Measurements from ENCODE around the gene FAM174C.
A peak's percentile ranks its signal among the peaks of the same experiment; 100 is the strongest.

FAM174C gene

DNA sequence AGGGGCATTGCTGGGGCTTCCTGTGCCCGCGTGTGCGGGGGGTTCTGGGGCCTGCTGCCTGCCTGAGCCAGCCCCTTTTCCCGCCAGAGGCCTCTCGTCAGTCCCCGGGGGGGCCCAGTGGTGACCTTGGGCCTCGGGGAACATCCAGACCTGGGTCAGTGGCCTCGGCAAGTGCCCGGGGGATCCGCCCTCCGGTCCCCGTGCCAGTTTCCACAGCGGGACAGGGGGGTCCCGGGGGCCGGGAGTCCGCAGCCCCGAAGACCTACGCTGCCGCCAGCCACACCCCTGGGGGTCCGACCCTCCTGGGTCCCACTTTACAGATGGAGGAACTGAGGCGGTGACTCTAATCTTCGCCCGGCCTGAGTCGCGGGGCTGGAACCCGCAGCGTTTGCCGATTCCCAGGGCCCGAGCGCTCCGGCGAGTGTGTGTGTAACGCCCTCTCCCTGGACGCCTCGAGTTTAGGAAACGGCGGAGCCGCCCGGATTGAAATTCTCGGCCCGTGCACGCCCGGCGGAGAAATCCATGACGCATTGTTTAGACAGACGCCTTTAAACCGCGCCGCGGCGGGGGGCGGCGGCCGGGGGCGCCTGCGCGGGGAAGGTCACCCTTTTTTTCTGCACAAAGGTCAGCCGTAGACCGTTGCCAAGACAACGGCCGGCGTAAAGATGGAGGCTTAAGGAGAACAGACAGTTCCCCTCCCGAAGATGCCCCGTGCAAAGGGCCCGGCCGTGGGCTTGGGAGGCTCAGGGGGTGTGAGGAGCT, 49.7 kb downstream of the FAM174C start:
- Histone ChIP-seq H4K91ac (ENCODE audit: low read depth, low read length) (no peak overlapping the region), H3K79me1 (ENCODE audit: low read length) (no peaks in the 10 kb centered on the region), H3K27ac (ENCODE audit: low read depth, low read length) (no peak overlapping the region), H3K18ac (ENCODE audit: low read length) (no peak overlapping the region), H2AFZ (ENCODE audit: insufficient read depth, low read length, poor library complexity) (no peak overlapping the region), H3K9me3 (ENCODE audit: insufficient read depth, low read depth, low read length) (no peaks in the 10 kb centered on the region), H3K27me3 (ENCODE audit: insufficient read depth, low read length) (no peaks in the 10 kb centered on the region), H3K36me3 (ENCODE audit: control insufficient read depth in 1 of 2, insufficient read depth in 2 of 2, low read length in 2 of 2) (no peaks in the 10 kb centered on the region), H4K12ac (ENCODE audit: low read depth, low read length) (no peak overlapping the region), H3K9ac (ENCODE audit: low read length) (no peak overlapping the region), H3K4ac (ENCODE audit: low read depth, low read length) (no peak overlapping the region), H3K4me1 (ENCODE audit: control insufficient read depth in 1 of 2, insufficient read depth in 2 of 2, low read length in 2 of 2) (no peaks in the 10 kb centered on the region), H3K14ac (ENCODE audit: low read length) (no peak overlapping the region), H3K4me2 (ENCODE audit: low read length) (no peak overlapping the region), H4K8ac (ENCODE audit: low read depth, low read length) (no peak overlapping the region), H2BK5ac (ENCODE audit: low read depth, low read length, poor library complexity) (no peak overlapping the region), H3K79me2 (ENCODE audit: control insufficient read depth, insufficient read depth, low read length, poor library complexity) (no peaks in the 10 kb centered on the region), H3K4me3 (ENCODE audit: low read depth, low read length) (no peak overlapping the region), H2BK120ac (ENCODE audit: insufficient read depth, low read length, poor library complexity) (no peak overlapping the region), H3K23ac (ENCODE audit: low read length) (no peak overlapping the region), H2BK12ac (ENCODE audit: low read length) (no peak overlapping the region), H2AK5ac (ENCODE audit: low read length) (no peak overlapping the region)
- peak; percentile 51 to 78 for DNase-seq
- no CpG with 5 or more reads among the region's 66 CpGs for WGBS (ENCODE audit: extremely low coverage, insufficient coverage, insufficient read length)

- no peak overlapping the region for H4K12ac ChIP-seq (ENCODE audit: low read depth, low read length)
- H4K91ac ChIP-seq (ENCODE audit: low read depth, low read length), result no peak overlapping the region
- no peaks in the 10 kb centered on the region for H3K4me1 ChIP-seq (ENCODE audit: control insufficient read depth in 1 of 2, insufficient read depth in 2 of 2, low read length in 2 of 2)
- H3K9ac ChIP-seq (ENCODE audit: low read length), result no peak overlapping the region
- WGBS (ENCODE audit: extremely low coverage, insufficient coverage, insufficient read length), result no CpG with 5 or more reads among the region's 38 CpGs
- no peak overlapping the region for H2AFZ ChIP-seq (ENCODE audit: insufficient read depth, low read length, poor library complexity)
- no peak overlapping the region for H3K4me2 ChIP-seq (ENCODE audit: low read length)
- H3K79me1 ChIP-seq (ENCODE audit: low read length), result no peaks in the 10 kb centered on the region
- H3K36me3 ChIP-seq (ENCODE audit: control insufficient read depth in 1 of 2, insufficient read depth in 2 of 2, low read length in 2 of 2), result no peaks in the 10 kb centered on the region
- H3K4ac ChIP-seq (ENCODE audit: low read depth, low read length), result no peak overlapping the region
- no peak overlapping the region for H4K8ac ChIP-seq (ENCODE audit: low read depth, low read length)
- no peak overlapping the region for H3K27ac ChIP-seq (ENCODE audit: low read depth, low read length)
- DNase-seq, result no peak
- H2BK5ac ChIP-seq (ENCODE audit: low read depth, low read length, poor library complexity), result no peak overlapping the region
- no peak overlapping the region for H3K23ac ChIP-seq (ENCODE audit: low read length)
- no peaks in the 10 kb centered on the region for H3K27me3 ChIP-seq (ENCODE audit: insufficient read depth, low read length)
- no peak overlapping the region for H2AK5ac ChIP-seq (ENCODE audit: low read length)
- H3K18ac ChIP-seq (ENCODE audit: low read length), result no peak overlapping the region
- no peak overlapping the region for H3K14ac ChIP-seq (ENCODE audit: low read length)
- H2BK120ac ChIP-seq (ENCODE audit: insufficient read depth, low read length, poor library complexity), result no peak overlapping the region
- H3K4me3 ChIP-seq (ENCODE audit: low read depth, low read length), result no peak overlapping the region
- no peaks in the 10 kb centered on the region for H3K9me3 ChIP-seq (ENCODE audit: insufficient read depth, low read depth, low read length)
- H3K79me2 ChIP-seq (ENCODE audit: control insufficient read depth, insufficient read depth, low read length, poor library complexity), result no peaks in the 10 kb centered on the region
- no peak overlapping the region for H2BK12ac ChIP-seq (ENCODE audit: low read length)
Measured at GRCh38 chr19:1325568-1326294, 50.4 kb downstream of the FAM174C start.

- H3K23ac ChIP-seq (ENCODE audit: low read length), result no peak overlapping the region
- no peak overlapping the region for H3K27ac ChIP-seq (ENCODE audit: low read depth, low read length)
- H3K4me1 ChIP-seq (ENCODE audit: control insufficient read depth in 1 of 2, insufficient read depth in 2 of 2, low read length in 2 of 2), result no peaks in the 10 kb centered on the region
- WGBS (ENCODE audit: extremely low coverage, insufficient coverage, insufficient read length), result no CpG with 5 or more reads among the region's 14 CpGs
- no peak overlapping the region for H3K14ac ChIP-seq (ENCODE audit: low read length)
- no peak for DNase-seq
- H2BK5ac ChIP-seq (ENCODE audit: low read depth, low read length, poor library complexity), result no peak overlapping the region
- no peaks in the 10 kb centered on the region for H3K36me3 ChIP-seq (ENCODE audit: control insufficient read depth in 1 of 2, insufficient read depth in 2 of 2, low read length in 2 of 2)
- H2BK120ac ChIP-seq (ENCODE audit: insufficient read depth, low read length, poor library complexity), result no peak overlapping the region
- H3K18ac ChIP-seq (ENCODE audit: low read length), result no peak overlapping the region
- H3K79me1 ChIP-seq (ENCODE audit: low read length), result no peaks in the 10 kb centered on the region
- no peaks in the 10 kb centered on the region for H3K79me2 ChIP-seq (ENCODE audit: control insufficient read depth, insufficient read depth, low read length, poor library complexity)
- no peaks in the 10 kb centered on the region for H3K27me3 ChIP-seq (ENCODE audit: insufficient read depth, low read length)
- no peak overlapping the region for H4K91ac ChIP-seq (ENCODE audit: low read depth, low read length)
- H4K8ac ChIP-seq (ENCODE audit: low read depth, low read length), result no peak overlapping the region
- H3K9ac ChIP-seq (ENCODE audit: low read length), result no peak overlapping the region
- no peak overlapping the region for H3K4ac ChIP-seq (ENCODE audit: low read depth, low read length)
- H3K4me3 ChIP-seq (ENCODE audit: low read depth, low read length), result no peak overlapping the region
- no peak overlapping the region for H4K12ac ChIP-seq (ENCODE audit: low read depth, low read length)
- no peak overlapping the region for H3K4me2 ChIP-seq (ENCODE audit: low read length)
- H2AK5ac ChIP-seq (ENCODE audit: low read length), result no peak overlapping the region
- H2AFZ ChIP-seq (ENCODE audit: insufficient read depth, low read length, poor library complexity), result no peak overlapping the region
- H3K9me3 ChIP-seq (ENCODE audit: insufficient read depth, low read depth, low read length), result no peaks in the 10 kb centered on the region
- H2BK12ac ChIP-seq (ENCODE audit: low read length), result no peak overlapping the region
Measured at GRCh38 chr19:1327125-1327524, 51.8 kb downstream of the FAM174C start.

Measured in trophoblast cell (in vitro differentiated cells and primary cell).